GM12874 (cell line): ENCODE data around the gene RALGDS.

Source experiments
- TF ChIP-seq, protein P1 (sequence below): IDR thresholded peaks from 2 replicates; pipeline ENCODE4 v1.5.1; 2011; ENCODE audit warnings: low read depth, mild to moderate bottlenecking, control low read depth, low read length, moderate library complexity; ENCODE audit not compliant: insufficient read depth

The RALGDS gene

GRCh38 chr9:133075925-133076630 is 45.0 kb downstream of the RALGDS start:
- TF ChIP-seq, protein P1, sequence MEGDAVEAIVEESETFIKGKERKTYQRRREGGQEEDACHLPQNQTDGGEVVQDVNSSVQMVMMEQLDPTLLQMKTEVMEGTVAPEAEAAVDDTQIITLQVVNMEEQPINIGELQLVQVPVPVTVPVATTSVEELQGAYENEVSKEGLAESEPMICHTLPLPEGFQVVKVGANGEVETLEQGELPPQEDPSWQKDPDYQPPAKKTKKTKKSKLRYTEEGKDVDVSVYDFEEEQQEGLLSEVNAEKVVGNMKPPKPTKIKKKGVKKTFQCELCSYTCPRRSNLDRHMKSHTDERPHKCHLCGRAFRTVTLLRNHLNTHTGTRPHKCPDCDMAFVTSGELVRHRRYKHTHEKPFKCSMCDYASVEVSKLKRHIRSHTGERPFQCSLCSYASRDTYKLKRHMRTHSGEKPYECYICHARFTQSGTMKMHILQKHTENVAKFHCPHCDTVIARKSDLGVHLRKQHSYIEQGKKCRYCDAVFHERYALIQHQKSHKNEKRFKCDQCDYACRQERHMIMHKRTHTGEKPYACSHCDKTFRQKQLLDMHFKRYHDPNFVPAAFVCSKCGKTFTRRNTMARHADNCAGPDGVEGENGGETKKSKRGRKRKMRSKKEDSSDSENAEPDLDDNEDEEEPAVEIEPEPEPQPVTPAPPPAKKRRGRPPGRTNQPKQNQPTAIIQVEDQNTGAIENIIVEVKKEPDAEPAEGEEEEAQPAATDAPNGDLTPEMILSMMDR: no peak

DNA sequence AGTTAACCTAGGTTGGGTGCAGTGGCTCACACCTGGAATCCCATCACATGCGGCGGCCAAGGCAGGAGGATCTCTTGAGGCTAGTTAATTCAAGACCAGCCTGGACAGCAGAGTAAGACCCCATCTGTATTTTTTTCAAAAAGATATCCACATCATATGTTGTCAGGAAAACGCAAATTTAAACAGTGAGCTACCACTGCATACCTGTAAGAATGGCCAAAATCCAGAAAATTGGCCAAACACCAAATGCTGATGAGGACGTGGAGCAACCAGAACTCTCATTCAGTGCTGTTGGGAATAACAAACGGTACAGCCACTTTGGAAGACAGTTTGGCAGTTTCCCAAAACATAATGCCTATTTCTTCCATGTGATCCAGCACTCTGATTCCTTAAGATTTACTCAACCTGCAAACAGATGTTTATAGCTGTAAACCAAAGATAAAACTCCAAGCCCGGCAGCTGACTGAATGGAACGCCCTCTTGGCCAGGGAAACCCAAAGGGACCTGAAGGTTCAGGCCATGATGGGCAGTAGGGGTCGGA is 46.9 kb downstream of the RALGDS start:
- TF ChIP-seq, protein P1: no peak

DNA sequence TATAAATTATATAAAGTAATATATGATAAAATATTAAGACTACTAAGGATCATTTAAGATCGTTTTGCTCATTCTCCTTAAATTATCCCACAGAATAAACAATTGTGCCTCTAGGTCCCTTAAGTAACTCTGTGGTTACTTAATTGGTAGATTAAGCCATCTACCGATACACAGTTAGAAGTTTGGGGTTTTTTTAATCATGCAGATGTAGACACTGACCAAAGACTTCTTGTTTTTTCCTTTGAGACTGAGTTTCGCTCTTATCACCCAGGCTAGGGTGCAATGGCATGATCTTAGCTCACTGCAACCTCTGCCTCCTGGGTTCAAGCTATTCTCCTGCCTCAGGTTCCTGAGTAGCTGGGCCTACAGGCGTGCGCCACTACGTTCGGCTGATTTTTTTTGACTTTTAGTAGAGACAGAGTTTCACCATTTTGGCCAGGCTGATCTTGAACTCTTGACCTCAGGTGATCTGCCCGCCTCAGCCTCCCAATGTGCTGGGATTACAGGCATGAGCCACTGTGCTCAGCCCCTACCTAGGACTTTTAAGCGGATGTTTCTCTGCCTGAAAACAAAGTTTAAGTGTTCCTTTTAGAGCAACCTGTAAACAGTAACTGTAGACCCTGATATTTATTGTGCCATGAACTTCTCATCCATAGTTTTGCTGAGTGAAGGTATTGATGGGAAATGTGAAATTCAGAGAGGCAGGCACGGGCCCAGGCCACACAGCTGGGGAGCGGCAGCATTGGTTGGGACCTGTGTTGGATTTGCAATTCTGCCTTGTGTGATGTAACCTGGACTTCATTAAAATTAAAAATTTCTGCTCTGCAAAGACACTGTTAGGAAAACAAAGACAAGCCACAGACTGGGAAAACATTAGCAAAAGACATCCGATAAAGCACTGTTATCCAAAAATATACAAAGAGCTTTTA is 47.7 kb downstream of the RALGDS start:
- TF ChIP-seq, protein P1: no peak

GRCh38 chr9:133071484-133072150 is 49.4 kb downstream of the RALGDS start:
- TF ChIP-seq, protein P1: no peak

DNA sequence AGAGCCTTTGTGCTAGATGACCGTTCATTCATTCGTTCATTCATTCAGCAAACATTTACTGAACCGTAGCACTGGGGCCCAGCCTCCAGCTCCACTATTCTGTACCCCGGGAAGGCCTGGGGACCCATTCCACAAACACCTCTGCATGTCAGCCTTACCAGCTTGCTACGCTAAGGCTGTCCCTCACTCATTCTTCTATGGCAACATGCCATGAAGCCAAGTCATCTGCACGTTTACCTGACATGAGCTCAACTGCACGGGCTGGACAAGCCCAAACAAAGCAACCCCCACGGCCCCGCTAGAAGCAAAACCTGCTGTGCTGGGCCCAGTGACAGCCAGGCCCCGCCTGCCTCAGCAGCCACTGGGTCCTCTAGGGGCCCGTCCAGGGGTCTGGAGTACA is 53.2 kb downstream of the RALGDS start:
- TF ChIP-seq, protein P1: no peak

DNA sequence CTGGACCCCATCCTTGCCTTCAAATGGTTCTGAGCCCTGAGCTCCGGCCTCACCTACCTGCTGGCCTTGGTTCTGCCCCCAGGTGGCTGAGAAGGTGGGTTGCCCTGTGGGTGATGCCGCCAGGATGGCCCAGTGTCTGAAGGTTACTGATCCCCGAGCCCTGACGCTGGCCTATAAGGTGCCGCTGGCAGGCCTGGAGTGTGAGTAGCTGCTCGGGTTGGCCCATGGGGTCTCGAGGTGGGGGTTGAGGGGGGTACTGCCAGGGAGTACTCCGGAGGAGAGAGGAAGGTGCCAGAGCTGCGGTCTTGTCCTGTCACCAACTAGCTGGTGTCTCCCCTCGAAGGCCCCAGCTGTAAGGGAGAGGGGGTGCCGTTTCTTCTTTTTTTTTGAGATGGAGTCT is 54.0 kb downstream of the RALGDS start:
- TF ChIP-seq, protein P1: no peak
